Fibroblast of skin of abdomen (primary cell): ENCODE data around the gene FSTL4.

Experiments
- DNase-seq: peaks from one replicate; pipeline ENCODE4 v3.0.0-alpha.2; 2013

The FSTL4 gene

GRCh38 chr5:133256276-133256675 lies 356.1 kb downstream of the FSTL4 start:
- DNase-seq: no peak

GRCh38 chr5:133254803-133255202 lies 357.5 kb downstream of the FSTL4 start:
- DNase-seq: no peak

GRCh38 chr5:133253671-133254070 lies 358.7 kb downstream of the FSTL4 start:
- no peak for DNase-seq

- DNase-seq: no peak
These were observed 359.3 kb downstream of the FSTL4 start for GRCh38 chr5:133253070-133253469.

- DNase-seq: no peak
These were observed 360.2 kb downstream of the FSTL4 start for GRCh38 chr5:133252133-133252480.

GRCh38 chr5:133251296-133252132 lies 360.8 kb downstream of the FSTL4 start:
- DNase-seq: no peak

GRCh38 chr5:133250527-133250926 lies 361.8 kb downstream of the FSTL4 start:
- DNase-seq: no peak

- DNase-seq: no peak
These were observed 362.7 kb downstream of the FSTL4 start for GRCh38 chr5:133249593-133249992.

- peak; percentile 17 for DNase-seq
These were observed 364.3 kb downstream of the FSTL4 start for GRCh38 chr5:133247881-133248624.

GRCh38 chr5:133247151-133247709 lies 365.1 kb downstream of the FSTL4 start:
- DNase-seq: no peak

GRCh38 chr5:133246376-133247150 lies 365.8 kb downstream of the FSTL4 start:
- no peak for DNase-seq

GRCh38 chr5:133246053-133246370 lies 366.3 kb downstream of the FSTL4 start:
- DNase-seq: no peak

GRCh38 chr5:133245191-133246052 lies 366.9 kb downstream of the FSTL4 start:
- DNase-seq: peak; percentile 92

GRCh38 chr5:133244242-133244641 lies 368.1 kb downstream of the FSTL4 start:
- no peak for DNase-seq

GRCh38 chr5:133243196-133243595 lies 369.1 kb downstream of the FSTL4 start:
- DNase-seq: no peak

- DNase-seq: no peak
These were observed 370.0 kb downstream of the FSTL4 start for GRCh38 chr5:133242221-133242835.

- DNase-seq: no peak
These were observed 370.9 kb downstream of the FSTL4 start for GRCh38 chr5:133241179-133242092.

GRCh38 chr5:133240425-133241091 lies 371.8 kb downstream of the FSTL4 start:
- DNase-seq: peak; percentile 92

GRCh38 chr5:133238426-133239205 lies 373.7 kb downstream of the FSTL4 start:
- DNase-seq: no peak
